ENCODE measurements around the gene EFCAB5. TPM values are rescaled to one million over a fixed set of nuclear protein-coding genes. Genes with fewer than 3 reads are reported as not detected.

The EFCAB5 gene
- total RNA-seq, 1 experiment from 2014 or later, result 1.4 TPM

DNA sequence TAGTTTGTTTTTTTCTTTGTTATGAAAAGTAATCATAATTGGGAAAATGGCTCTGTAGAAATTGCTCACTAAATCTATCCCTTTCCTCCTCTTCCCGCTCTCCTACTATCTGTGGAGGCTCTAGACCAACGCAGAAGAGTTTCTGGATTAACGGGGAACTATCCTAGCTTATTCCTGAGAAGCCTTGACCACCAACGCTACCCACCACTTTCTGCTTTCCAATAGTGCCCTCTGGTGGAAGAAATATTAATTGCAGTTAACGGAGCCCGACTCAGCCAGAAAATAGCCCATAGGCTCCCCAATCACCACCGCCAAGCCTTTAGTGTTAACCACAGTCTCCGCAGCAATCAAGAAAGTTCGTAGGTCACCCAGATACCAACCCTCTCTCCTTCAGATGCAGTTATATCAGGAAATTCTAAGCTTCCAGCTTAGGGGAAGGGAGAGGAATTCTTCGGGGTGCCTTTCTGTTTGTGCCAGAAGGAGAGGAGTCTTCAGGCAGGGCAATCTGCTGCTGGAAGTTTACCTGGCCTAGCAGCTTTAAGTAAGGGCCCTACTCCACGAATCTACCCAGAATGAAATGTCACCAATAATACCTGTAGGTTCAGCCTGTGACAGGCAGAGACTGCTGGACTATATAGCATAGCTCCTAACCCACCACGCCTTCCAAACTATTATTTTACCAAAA is 152.2 kb downstream of the EFCAB5 start:
- POLR2A ChIA-PET (ENCODE audit: unreplicated experiment), result no interaction called here
- DNase-seq, result peak; percentile 40 to 56

DNA sequence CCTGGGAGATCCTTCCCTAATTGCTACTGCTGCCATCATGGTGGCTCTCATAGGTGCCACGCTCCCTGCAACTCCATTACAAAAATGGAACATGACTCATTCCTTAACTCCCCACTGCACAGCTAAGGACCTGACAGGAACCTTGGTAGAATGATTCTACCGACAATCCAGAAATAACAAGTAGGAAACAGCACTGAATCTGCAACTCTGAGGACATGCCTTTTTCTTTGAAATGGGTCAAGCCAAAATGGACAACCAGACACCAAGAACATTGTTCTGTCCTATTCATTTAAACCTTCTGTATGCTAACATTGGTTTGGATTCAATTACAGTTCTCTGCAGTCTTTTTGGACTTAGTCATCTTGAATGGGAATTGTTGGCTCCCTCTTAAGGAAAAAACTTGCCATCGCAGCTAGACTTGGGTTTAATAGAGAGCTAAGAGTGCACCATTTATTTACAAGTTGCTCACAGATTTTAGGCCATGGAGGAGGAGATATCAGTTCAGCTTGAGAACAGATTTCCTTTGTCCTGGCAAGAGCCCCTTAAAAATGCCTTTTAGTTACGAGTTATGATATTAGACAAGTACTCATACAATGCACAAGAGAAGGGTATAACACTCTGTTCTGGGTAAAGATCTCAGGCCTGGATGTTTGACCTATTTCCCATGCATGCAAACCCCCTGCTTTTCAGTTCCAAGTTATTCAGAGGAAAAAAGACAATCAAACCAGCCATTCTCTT is 154.2 kb downstream of the EFCAB5 start:
- H2AFZ ChIP-seq, result no peak overlapping the region
- TF ChIP-seq EZH2 (IDR thresholded peaks at IDR 0.05; ENCODE audit: low read depth), result no peak
- TF ChIP-seq, protein P1, sequence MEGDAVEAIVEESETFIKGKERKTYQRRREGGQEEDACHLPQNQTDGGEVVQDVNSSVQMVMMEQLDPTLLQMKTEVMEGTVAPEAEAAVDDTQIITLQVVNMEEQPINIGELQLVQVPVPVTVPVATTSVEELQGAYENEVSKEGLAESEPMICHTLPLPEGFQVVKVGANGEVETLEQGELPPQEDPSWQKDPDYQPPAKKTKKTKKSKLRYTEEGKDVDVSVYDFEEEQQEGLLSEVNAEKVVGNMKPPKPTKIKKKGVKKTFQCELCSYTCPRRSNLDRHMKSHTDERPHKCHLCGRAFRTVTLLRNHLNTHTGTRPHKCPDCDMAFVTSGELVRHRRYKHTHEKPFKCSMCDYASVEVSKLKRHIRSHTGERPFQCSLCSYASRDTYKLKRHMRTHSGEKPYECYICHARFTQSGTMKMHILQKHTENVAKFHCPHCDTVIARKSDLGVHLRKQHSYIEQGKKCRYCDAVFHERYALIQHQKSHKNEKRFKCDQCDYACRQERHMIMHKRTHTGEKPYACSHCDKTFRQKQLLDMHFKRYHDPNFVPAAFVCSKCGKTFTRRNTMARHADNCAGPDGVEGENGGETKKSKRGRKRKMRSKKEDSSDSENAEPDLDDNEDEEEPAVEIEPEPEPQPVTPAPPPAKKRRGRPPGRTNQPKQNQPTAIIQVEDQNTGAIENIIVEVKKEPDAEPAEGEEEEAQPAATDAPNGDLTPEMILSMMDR (conservative IDR thresholded peaks at IDR 0.05), result peak; percentile 62
- no peaks in the 10 kb centered on the region for H3K36me3 ChIP-seq (ENCODE audit: low read depth)
- no peak overlapping the region for H3K4me2 ChIP-seq
- no peak overlapping the region for H3K27ac ChIP-seq
- H3K9me2 ChIP-seq (ENCODE audit: insufficient read depth), result no peaks in the 10 kb centered on the region
- H3K4me1 ChIP-seq (replicated peaks; ENCODE audit: insufficient read depth), result no peaks in the 10 kb centered on the region
- ChIA-PET POLR2A (ENCODE audit: unreplicated experiment) (interaction anchor here (1.0 kb wide), 1 partner anchor 18 kb away, joined by 3 read pairs; no protein-coding TSS in a partner anchor), CTCF (interaction anchor here (0.6 to 0.8 kb wide), 3 partner anchors 10 to 516 kb away, joined by 3 read pairs; no protein-coding TSS in a partner anchor)
- H3K79me2 ChIP-seq (ENCODE audit: low read depth), result no peaks in the 10 kb centered on the region
- H3K4me3 ChIP-seq, result no peak overlapping the region
- BruUV-seq (replicated peaks), result no TSS peak
- 0 out of 2 replicates have a peak, but pooled peaks cover 5% of the 10 kb centered on the region for H3K27me3 ChIP-seq (ENCODE audit: insufficient read depth, low read depth)
- no peaks in the 10 kb centered on the region for H4K20me1 ChIP-seq (ENCODE audit: insufficient read depth)
- peak; percentile 33 to 54 for DNase-seq
- H3K9me3 ChIP-seq (ENCODE audit: insufficient read depth, low read depth), result no peaks in the 10 kb centered on the region
- peaks cover 3% of the 10 kb centered on the region; the same call in 1 of the 2 replicates for H3F3A ChIP-seq (ENCODE audit: insufficient read depth, low read depth)
- intact Hi-C loops (cut with micrococcal nuclease; ENCODE audit: unreplicated experiment), result no loop called here

More for the DNA sequence above, 152.2 kb downstream of the EFCAB5 start:
- no peak overlapping the region for H3K4me3 ChIP-seq
- H3K9me2 ChIP-seq (ENCODE audit: insufficient read depth), result no peaks in the 10 kb centered on the region
- no TSS peak for BruUV-seq (replicated peaks)
- H4K20me1 ChIP-seq (ENCODE audit: insufficient read depth), result no peaks in the 10 kb centered on the region
- H3K9me3 ChIP-seq (ENCODE audit: insufficient read depth, low read depth), result no peaks in the 10 kb centered on the region
- H3K4me1 ChIP-seq (replicated peaks; ENCODE audit: insufficient read depth), result no peaks in the 10 kb centered on the region
- peaks cover 3% of the 10 kb centered on the region; the same call in 1 of the 2 replicates for H3F3A ChIP-seq (ENCODE audit: insufficient read depth, low read depth)
- no peaks in the 10 kb centered on the region for H3K36me3 ChIP-seq (ENCODE audit: low read depth)
- H3K27ac ChIP-seq, result no peak overlapping the region
- intact Hi-C loops (cut with micrococcal nuclease; ENCODE audit: unreplicated experiment), result loop anchor here (1.0 to 5.0 kb wide), 7 partner anchors 67 to 725 kb away; partner anchors contain the start of genes ABHD15 and TP53I13
- no peaks in the 10 kb centered on the region for H3K79me2 ChIP-seq (ENCODE audit: low read depth)
- peak overlapping the region; percentile 42 for H3K4me2 ChIP-seq
- 0 out of 2 replicates have a peak, but pooled peaks cover 5% of the 10 kb centered on the region for H3K27me3 ChIP-seq (ENCODE audit: insufficient read depth, low read depth)
- CTCF ChIA-PET, result interaction anchor here (0.6 to 1.6 kb wide), 14 partner anchors 8 to 1913 kb away, joined by 3 to 22 read pairs (median 4); partner anchors contain the start of gene SSH2
- TF ChIP-seq, protein P1 (conservative IDR thresholded peaks at IDR 0.05), result peak; percentile 95
- TF ChIP-seq EZH2 (IDR thresholded peaks at IDR 0.05; ENCODE audit: low read depth), result no peak
- H2AFZ ChIP-seq, result no peak overlapping the region

DNA sequence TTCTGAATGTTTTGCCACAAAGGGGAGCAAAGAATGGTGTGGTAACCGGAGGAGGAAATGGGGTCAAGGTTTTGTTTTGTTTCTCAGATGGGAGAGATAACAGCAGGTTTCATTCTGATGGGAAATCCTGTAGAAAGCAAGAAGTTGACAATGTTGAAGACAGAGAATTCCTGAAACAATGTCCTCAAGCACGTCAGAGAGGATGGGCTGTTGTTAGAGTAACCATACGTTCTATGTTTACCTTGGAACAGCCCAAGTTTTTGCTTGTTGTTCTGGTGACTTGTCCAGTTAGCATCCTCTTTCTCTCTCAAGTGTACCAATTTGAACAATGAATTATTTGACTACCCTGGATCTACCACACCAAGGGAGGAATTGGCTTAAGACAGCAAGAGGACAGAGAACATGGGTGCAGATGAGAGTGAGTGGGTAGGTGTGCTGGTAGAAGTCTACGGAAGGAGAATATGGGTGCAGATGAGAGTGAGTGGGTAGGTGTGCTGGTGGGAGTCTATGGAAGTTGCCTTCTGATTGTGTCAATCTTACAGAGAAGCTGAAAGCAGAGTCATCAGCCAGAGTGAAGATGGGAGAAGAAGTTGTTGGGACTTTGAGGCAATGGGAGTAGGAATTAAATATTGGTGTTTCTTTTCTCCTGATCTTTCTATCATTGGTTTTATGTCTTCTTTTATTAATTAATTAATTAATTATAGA is 160.4 kb downstream of the EFCAB5 start:
- ChIA-PET CTCF (no interaction called here), POLR2A (ENCODE audit: unreplicated experiment) (no interaction called here)
- no TSS peak for BruUV-seq (replicated peaks)

More for the DNA sequence above, 160.4 kb downstream of the EFCAB5 start:
- TF ChIP-seq EZH2 (IDR thresholded peaks at IDR 0.05; ENCODE audit: low read depth), result no peak
- TF ChIP-seq, protein P1 (conservative IDR thresholded peaks at IDR 0.05), result no peak
- Histone ChIP-seq H3K27me3 (ENCODE audit: insufficient read depth, low read depth) (no peaks in the 10 kb centered on the region), H3F3A (ENCODE audit: insufficient read depth, low read depth) (no peaks in the 10 kb centered on the region), H3K4me2 (no peak overlapping the region), H3K9me3 (ENCODE audit: insufficient read depth, low read depth) (no peaks in the 10 kb centered on the region), H3K9me2 (ENCODE audit: insufficient read depth) (no peaks in the 10 kb centered on the region), H4K20me1 (ENCODE audit: insufficient read depth) (no peaks in the 10 kb centered on the region), H3K4me1 (replicated peaks; ENCODE audit: insufficient read depth) (0 out of 2 replicates have a peak, but pooled peaks cover 5% of the 10 kb centered on the region), H3K4me3 (no peak overlapping the region), H3K36me3 (ENCODE audit: low read depth) (no peaks in the 10 kb centered on the region), H2AFZ (no peak overlapping the region), H3K27ac (no peak overlapping the region), H3K79me2 (ENCODE audit: low read depth) (no peaks in the 10 kb centered on the region)
- DNase-seq, result no peak
- intact Hi-C loops (cut with micrococcal nuclease; ENCODE audit: unreplicated experiment), result loop anchor here (10.0 kb wide), 1 partner anchor 453 kb away; no protein-coding TSS in a partner anchor

Measured in PC-9 (cell line).